GM18873 (cell line): ENCODE measurements around the gene KAT6B.
A peak's percentile ranks its signal among the peaks of the same experiment; 100 is the strongest.
"Not testable (repeated sequence)": the region's sequence is repeated elsewhere in the genome, so short reads cannot be mapped to it uniquely, and the experiment has no call there.

Experiments
- ATAC-seq: cut with Tn5 transposase; IDR thresholded peaks from one replicate; pipeline ENCODE4 v1.9.1; 2021; ENCODE audit warnings: mild to moderate bottlenecking, moderate library complexity, moderate number of reproducible peaks; ENCODE audit not compliant: unreplicated experiment, low FRiP score

KAT6B gene

GRCh38 chr10:74855439-74855838, 29.0 kb downstream of the KAT6B start:
- no peak for ATAC-seq

GRCh38 chr10:74856940-74857339, 30.5 kb downstream of the KAT6B start:
- no peak for ATAC-seq

- ATAC-seq, result no peak
These were observed 31.2 kb downstream of the KAT6B start for GRCh38 chr10:74857586-74857985.

DNA sequence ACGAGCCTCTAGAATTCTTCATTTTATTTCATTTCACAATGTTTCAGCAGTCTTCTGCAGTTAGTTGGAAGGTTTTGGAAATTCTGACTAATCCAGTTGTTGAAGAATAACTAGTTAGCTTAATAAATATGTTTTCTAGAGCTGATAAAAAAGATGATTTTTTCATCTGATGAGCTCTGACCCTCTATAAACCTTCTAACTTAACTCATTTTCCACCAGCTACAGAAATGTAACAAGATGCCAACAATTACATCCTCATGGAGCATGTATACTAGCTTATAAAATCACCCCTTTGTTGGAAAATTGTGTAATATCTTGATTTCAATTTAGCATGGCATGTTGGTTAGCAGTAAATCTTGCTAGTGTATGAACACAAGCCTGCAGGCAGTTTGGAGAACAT, 33.1 kb downstream of the KAT6B start:
- ATAC-seq, result no peak

DNA sequence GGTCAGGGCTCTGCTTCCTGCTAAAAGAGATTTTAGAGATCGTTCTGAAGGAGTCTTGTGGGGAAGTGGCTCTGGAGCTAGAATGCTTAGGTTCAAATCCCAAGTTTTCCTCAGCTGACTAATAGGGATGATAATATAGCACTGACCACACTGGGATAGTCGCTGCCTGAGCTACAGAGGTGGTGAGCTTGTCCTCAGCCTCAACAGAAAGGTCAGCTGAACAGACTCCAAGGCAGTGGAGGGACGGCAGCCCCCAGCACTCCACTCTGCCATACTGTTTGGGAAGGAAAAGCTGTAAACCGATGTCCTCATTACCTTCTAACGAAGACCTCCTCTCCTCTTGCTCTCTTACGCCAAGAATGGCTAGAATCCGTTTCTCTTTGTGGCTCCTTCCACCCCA, 36.2 kb downstream of the KAT6B start:
- ATAC-seq, result no peak

DNA sequence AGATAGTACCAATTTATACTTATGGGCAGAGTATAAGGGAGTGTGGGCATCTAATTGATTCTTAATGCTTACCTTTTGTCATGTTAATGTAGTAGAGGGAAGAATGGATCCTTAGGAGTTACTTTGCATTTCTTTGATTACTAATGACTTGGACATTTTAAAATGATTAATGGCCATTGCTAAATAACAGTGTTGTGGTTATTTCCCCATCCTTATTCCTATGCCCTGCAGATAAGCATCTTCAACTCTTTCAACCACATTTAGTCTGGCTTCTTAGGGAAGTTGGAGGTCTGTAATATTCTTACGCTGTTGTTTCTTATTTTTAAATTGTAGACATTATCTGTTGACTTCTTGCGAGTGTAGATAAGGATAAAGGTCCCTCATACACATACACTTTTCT, 37.2 kb downstream of the KAT6B start:
- ATAC-seq, result no peak

DNA sequence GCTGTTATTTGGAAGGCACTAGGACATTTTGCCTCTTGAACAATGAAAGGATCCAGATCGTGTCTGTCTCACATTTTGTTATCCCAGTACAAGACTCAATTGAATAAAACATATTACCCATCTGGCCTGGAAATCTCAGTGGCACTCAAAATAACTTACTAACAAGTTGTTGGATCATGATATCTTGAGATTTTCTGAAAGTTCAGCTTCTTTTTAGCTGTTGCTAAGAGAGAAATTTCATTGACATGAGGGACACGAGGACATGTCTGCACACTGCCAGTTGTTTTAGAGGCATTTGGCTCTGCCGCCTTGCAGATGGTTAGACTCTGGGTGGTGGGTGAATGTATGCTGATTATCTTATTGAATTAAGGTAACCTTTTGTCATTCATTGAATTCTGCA, 41.0 kb downstream of the KAT6B start:
- ATAC-seq, result no peak

DNA sequence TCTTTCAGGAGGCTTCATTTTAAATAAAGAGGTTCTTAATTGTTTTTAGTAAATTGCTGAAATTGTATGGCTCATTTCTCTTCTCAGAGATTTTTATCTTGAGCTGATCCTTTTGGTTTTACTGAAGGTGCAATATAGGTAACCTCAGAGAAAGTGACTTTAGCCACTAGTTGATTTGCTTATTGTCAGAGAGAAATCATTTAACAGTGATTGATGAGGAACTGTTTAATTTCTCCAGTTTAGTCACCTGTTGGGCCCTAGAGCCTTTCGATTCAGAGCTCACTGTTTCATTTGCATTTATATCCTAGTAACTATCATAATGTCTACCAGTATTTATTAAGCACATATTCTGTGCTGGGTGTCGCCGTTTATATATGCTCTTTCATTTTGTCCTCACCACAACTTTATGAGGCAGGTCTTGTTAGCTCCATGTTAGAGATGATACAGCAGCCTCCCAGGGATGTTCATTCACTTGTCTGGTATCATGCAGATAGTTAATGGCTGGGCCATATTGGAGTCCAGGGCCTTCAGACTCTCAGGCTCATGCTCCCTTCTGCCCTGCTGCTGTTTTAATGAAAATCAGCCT, 42.1 kb downstream of the KAT6B start:
- no peak for ATAC-seq

DNA sequence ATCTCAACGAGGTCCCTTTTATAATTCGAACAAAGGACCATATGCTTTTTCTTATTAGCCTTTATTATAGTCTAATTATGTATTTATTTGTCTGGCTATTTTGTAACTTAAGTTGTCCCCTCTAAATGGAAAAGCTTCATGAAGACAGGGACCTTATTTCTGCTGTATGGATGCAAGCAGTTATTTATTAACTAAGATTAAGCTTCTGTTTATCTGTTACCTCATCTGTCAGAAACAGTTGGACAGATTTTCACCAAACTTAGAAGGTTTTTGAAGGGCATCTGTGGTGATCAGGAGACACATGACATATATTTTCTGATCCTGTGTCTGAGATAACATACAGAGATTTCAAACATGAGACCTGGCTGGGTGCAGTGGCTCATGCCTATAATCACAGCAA, 43.2 kb downstream of the KAT6B start:
- ATAC-seq, result no peak

- no peak for ATAC-seq
These were observed 43.8 kb downstream of the KAT6B start for GRCh38 chr10:74870191-74870590.

DNA sequence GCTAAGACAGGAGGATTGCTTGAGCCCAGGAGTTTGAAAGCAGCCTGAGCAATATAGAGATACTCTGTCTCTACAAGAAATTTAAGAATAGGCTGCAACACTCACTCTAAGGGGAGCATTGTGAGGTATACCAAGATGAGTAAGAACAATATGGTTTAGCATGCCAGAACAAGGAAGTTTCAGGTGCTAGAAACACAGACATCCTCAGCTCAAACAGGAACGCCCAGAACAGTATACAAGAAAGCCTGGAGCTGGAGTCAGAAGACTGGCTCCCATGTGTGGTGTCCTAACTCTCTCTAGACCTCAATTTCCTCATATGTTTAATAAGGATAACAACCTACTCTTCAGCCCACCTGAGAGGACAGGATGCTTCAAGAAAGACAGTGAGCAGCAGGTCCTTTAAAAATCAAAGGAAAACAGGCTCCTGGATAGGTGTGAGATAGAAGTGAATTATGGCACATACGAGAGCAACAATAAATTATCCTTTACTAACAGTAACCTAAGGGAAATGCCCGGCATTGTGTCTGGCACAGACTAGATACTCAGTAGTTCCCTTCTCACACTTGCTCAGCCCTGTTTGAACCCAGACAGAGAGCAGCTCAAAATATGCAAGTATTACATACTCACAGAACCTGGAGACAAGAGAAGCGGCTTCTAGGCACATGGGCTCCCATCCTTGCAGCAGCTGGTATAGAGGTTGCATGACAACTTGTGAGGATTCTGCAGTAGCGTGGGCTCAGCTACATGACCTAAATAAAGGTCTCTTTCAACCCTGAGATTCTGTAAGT, 45.4 kb downstream of the KAT6B start:
- ATAC-seq, result peak; percentile 71

GRCh38 chr10:74873803-74874454, 47.5 kb downstream of the KAT6B start:
- no peak for ATAC-seq

DNA sequence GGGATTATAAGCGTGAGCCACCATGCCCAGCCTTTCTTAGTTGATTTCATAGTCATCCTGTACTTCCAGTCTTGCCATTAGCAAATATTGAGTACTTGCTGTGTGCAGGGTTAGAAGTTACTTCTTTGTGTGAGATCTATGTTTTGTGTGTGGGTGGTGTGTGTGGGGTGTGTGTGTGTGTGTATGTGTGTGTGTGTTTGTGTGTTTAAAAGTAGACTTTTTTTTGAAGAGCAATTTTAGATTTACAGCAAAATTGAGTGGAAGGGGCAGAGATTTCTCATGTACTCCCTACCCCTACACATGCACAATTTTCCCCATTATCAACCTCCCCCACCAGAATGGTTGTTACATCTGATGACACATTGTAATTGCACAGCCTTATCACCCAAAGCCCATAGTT, 48.2 kb downstream of the KAT6B start:
- ATAC-seq, result no peak

GRCh38 chr10:74875068-74875467, 48.7 kb downstream of the KAT6B start:
- ATAC-seq, result no peak

- no peak for ATAC-seq
These were observed 49.6 kb downstream of the KAT6B start for GRCh38 chr10:74875966-74876365.

DNA sequence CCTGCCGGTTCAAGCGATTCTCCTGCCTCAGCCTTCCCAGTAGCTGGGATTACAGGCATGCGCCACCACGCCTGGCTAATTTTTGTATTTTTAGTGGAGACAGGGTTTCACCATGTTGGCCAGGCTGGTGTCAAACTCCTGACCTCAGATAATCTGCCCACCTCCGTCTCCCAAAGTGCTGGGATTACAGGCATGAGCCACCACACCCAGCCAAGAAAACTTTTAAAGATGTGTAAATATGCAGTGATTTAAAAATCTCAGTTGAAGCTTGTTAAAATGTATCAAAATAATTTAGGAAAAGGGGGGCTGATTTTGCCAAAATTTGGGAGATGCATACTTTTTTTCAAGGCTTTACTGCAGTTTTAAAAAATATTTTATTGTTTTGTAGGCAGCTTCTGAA, 50.7 kb downstream of the KAT6B start:
- not testable (repeated sequence) for ATAC-seq

DNA sequence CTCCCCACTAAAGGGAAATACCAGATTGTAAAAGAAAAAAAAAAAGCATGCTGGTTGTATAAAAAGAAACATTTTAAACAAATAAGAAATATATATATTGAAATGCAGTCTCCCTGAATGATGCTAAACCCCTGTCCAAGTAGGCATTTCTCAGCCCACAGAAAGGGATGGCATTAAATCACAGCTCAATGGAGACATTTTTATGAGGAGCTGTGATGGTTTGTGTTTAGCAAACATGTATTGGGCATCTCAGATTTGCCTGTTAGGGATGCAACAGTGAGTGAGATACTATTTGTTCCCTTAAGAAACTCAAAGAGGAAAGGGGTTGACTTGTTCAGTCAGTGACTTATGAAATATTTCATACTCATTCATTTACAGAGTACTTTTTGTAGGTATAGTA, 51.5 kb downstream of the KAT6B start:
- no peak for ATAC-seq

DNA sequence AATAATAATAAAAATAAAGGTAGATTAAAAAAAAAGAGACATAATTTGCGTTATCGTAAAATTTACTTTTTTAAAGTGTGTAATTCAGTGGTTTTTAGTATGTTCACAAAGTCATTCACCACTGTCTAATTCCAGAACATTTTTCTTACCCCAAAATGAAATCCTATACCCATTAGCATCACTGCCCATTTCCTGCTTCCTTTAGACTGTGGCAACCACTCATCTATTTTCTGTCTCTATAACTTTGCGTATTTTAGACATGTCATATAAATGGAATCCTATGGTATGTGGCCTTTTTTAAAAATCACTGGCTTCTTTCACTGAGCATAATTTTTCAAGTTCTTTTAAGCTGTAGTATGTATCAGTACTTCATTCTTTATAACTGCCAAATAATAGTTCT, 53.6 kb downstream of the KAT6B start:
- ATAC-seq, result no peak

DNA sequence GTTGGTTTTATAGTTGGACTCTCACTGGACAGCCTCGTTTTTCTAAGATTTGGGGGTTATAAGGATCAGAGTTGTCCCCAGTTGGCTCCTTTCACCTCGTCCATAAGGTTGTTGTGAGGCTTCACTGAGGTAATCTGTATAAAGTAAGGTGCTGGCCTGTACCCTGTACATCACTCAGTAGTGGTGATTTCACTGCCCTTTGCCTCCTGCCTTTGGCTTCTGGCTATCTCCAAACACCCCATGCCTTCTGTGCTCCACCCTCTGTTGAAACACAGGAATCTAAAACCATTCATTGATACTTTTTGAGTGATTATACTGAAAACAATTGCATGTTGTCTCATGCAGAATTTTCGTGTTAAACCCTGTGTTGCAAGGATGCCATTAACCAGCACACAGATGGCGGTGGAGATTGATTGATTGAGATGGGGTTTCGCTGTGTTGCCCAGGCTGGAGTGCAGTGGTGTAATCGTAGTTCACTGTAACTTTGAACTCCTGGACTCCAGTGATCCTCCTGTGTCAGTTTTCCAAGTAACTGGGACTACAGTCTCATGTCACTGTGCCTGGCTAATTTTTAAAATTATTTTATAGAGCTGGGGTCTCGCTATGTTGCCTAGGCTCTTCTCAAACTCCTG, 55.0 kb downstream of the KAT6B start:
- no peak for ATAC-seq

GRCh38 chr10:74882427-74882826, 56.0 kb downstream of the KAT6B start:
- no peak for ATAC-seq

- no peak for ATAC-seq
These were observed 56.4 kb downstream of the KAT6B start for GRCh38 chr10:74882831-74883230.
